ENCODE measurements around the gene RPUSD2.

Gene RPUSD2

DNA sequence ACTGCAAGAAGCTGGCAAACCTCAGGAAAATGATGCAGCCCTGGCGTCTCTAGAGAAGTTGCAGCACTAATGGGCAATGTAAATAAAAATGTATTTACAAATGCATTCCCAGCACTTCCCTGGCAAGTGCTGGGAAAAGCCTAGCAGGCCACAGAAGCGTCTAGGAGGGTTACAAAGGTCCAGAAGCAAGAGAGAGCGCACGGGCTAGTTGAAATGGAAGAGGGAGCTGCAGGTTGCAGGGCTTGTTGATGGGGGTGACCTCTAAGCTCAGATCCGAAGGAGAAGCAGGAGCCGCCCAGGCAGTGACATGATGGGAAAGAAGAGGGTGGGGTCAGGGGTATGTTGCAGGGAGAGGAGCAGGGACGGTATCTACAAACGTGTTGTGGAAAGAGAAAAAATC lies 22.3 kb downstream of the RPUSD2 start:
- no peak for DNase-seq
- Histone ChIP-seq H3K9me3 (no peaks in the 10 kb centered on the region), H3K27me3 (no peaks in the 10 kb centered on the region), H3K4me3 (ENCODE audit: low read depth, low read length) (no peak overlapping the region), H3K4me1 (peaks cover 3% of the 10 kb centered on the region; the same call in 1 of the 2 replicates), H3K36me3 (no peaks in the 10 kb centered on the region)
- TF ChIP-seq, protein P1, sequence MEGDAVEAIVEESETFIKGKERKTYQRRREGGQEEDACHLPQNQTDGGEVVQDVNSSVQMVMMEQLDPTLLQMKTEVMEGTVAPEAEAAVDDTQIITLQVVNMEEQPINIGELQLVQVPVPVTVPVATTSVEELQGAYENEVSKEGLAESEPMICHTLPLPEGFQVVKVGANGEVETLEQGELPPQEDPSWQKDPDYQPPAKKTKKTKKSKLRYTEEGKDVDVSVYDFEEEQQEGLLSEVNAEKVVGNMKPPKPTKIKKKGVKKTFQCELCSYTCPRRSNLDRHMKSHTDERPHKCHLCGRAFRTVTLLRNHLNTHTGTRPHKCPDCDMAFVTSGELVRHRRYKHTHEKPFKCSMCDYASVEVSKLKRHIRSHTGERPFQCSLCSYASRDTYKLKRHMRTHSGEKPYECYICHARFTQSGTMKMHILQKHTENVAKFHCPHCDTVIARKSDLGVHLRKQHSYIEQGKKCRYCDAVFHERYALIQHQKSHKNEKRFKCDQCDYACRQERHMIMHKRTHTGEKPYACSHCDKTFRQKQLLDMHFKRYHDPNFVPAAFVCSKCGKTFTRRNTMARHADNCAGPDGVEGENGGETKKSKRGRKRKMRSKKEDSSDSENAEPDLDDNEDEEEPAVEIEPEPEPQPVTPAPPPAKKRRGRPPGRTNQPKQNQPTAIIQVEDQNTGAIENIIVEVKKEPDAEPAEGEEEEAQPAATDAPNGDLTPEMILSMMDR (IDR thresholded peaks at IDR 0.05; ENCODE audit: low read depth, low read length), result no peak

DNA sequence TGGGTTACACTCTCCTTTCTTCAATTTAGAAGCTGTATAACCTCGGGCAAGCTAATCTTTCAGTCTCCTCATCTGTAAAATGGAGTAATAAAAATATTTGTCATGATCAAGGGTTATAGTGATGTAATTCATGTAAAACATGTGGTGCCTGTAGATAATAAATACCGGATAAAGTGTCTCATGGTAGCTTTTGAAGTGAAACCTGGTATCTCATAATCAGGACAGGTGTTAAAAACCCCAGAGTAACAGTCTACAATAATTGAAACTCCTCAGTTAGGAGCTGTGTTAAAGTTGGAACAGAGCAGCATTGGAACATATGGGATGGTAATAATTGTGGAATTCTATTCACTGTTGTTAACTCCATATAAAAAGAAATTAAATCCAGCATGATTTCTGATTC lies 24.1 kb downstream of the RPUSD2 start:
- Histone ChIP-seq H3K27me3 (no peaks in the 10 kb centered on the region), H3K9me3 (no peaks in the 10 kb centered on the region), H3K36me3 (no peaks in the 10 kb centered on the region), H3K4me3 (ENCODE audit: low read depth, low read length) (peak overlapping the region; percentile 27), H3K4me1 (peaks cover 3% of the 10 kb centered on the region; the same call in 1 of the 2 replicates)
- TF ChIP-seq, protein P1 (IDR thresholded peaks at IDR 0.05; ENCODE audit: low read depth, low read length), result no peak
- no peak for DNase-seq

DNA sequence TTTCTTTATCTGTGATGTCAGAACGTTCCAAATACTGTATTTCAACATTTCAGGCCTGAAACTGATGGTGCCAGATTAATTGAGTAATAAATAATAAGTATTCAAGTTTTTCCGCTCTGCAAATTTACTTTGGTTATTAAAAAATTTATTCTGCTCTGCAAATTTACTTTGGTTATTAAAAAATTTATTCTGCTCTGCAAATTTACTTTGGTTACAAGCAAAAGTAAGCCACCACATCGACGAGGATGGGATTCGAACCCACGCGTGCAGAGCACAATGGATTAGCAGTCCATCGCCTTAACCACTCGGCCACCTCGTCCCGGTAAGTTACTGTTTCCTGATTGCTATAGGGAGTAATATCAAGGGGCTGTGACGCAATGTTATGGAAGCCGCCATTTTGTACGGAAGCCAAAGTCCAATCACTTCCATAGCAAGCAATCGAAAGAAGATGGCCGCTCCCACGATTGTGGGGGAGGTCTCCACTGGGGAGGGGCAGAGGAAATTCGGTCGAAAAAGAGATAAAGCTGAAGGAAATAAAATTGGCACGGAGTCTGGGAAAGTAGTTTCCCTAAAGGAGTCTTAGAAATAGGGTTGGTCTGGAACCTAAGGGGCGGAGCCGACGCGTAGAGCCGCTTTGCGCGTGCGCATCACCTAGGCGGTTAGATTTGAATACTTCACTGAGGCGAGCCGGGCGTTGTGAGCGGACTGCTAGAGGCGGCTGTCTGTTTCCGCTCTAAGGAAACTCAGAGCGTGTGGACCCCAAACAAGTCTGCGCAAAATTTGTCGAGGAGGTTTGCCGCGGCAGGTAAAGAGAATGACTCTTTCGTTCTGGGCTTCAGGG lies 24.7 kb downstream of the RPUSD2 start, which contains the start of gene KNL1:
Gene KNL1 (plus strand): TSS at position 662 of the 841 bp plus-strand sequence. CDS start 8,683 bp downstream, outside the sequence.
- H3K4me1 ChIP-seq, result peaks cover 3% of the 10 kb centered on the region; the same call in 1 of the 2 replicates
- no peaks in the 10 kb centered on the region for H3K36me3 ChIP-seq
- peak within 1 kb of the TSS; percentile 80 for H3K4me3 ChIP-seq (ENCODE audit: low read depth, low read length)
- TF ChIP-seq, protein P1 (IDR thresholded peaks at IDR 0.05; ENCODE audit: low read depth, low read length), result no peak
- no peaks in the 10 kb centered on the region for H3K9me3 ChIP-seq
- peak; percentile 91 for DNase-seq
- H3K27me3 ChIP-seq, result no peaks in the 10 kb centered on the region

DNA sequence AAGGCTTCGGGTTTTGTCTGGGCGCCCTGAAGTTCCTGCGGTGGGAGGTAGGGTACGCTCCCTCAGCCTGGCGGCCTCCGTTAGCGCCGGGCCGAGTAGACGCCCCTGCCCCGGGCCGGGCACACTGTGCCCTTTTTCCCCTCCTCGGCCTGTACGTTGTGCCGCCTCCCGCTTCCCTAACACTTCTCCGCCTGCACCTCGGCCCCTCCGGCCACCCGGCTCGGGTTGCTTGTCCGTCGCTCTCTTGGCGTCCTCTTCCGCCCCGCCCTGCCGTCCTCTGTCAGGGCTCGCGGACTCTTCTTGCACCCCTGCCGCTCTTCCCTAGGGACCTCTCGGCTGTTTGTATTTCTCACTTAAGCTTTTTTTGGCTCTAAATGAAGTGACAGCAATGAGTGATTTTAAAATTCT lies 25.3 kb downstream of the RPUSD2 start:
- H3K4me1 ChIP-seq, result peaks cover 3% of the 10 kb centered on the region; the same call in 1 of the 2 replicates
- no peaks in the 10 kb centered on the region for H3K27me3 ChIP-seq
- TF ChIP-seq, protein P1 (IDR thresholded peaks at IDR 0.05; ENCODE audit: low read depth, low read length), result 0 out of 2 replicates have a peak, but pooled peaks have one; percentile 7
- peak overlapping the region; percentile 80 for H3K4me3 ChIP-seq (ENCODE audit: low read depth, low read length)
- H3K9me3 ChIP-seq, result no peaks in the 10 kb centered on the region
- DNase-seq, result peak; percentile 79
- no peaks in the 10 kb centered on the region for H3K36me3 ChIP-seq

DNA sequence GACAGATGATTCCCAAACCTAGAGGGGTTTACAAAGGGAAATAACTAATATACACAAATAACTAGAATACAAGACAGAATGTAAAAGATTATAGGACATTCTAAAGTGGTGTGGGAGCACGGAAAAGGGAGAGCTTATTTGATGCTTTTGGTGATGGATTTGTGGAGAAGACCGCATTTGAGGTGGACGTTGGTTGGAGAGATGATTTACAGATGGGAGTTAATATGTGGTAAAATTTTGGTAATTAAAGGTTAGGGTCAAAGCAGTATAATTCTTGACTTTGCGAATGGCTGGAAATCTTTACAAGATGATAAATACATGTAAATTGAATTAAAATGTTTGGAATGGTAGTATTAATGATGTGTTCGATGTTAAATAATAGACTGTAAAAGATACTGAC lies 26.1 kb downstream of the RPUSD2 start:
- Histone ChIP-seq H3K27me3 (no peaks in the 10 kb centered on the region), H3K9me3 (no peaks in the 10 kb centered on the region), H3K4me1 (no peaks in the 10 kb centered on the region), H3K36me3 (no peaks in the 10 kb centered on the region), H3K4me3 (ENCODE audit: low read depth, low read length) (peak overlapping the region; percentile 80)
- no peak for DNase-seq
- TF ChIP-seq, protein P1 (IDR thresholded peaks at IDR 0.05; ENCODE audit: low read depth, low read length), result no peak

DNA sequence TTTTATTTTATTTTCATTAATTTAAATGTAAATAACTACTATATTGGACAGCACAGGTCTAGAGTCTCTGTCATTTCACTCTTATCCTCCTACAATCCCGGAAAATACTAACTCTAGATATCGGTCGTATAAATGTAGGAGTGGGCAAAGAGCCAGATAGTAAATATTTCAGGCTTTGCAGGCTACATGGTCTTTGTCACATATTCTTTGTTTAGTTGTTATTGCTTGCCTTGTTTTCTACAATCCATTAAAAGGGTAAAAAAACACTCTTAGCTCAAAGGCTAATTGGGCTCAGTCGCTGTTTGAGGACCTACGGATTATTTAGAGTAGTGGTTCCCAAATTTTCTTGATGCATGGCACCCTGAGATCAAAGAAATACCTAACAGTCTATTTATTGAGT lies 26.7 kb downstream of the RPUSD2 start:
- H3K9me3 ChIP-seq, result no peaks in the 10 kb centered on the region
- H3K4me1 ChIP-seq, result no peaks in the 10 kb centered on the region
- peak overlapping the region; percentile 80 for H3K4me3 ChIP-seq (ENCODE audit: low read depth, low read length)
- H3K27me3 ChIP-seq, result no peaks in the 10 kb centered on the region
- TF ChIP-seq, protein P1 (IDR thresholded peaks at IDR 0.05; ENCODE audit: low read depth, low read length), result no peak
- H3K36me3 ChIP-seq, result no peaks in the 10 kb centered on the region
- no peak for DNase-seq

Measured in BE2C (cell line).